ENCODE data around the gene SCUBE2. TPM values are rescaled to one million over a fixed set of nuclear protein-coding genes. Genes with fewer than 3 reads are reported as not detected.
"Not testable (repeated sequence)": the region's sequence is repeated elsewhere in the genome, so short reads cannot be mapped to it uniquely, and the experiment has no call there.

SCUBE2 gene
- total and polyA plus RNA-seq, 2 donors (not counting 1 experiment from before 2014, with no cell fraction given) = not detected

GRCh38 chr11:9014826-9015225, 76.6 kb downstream of the SCUBE2 start:
- intact Hi-C loops (cut with micrococcal nuclease) = loop anchor here (1.0 to 5.0 kb wide), 2 partner anchors 122 to 1307 kb away; no protein-coding TSS in a partner anchor
- no peak overlapping the region for H3K4me2 ChIP-seq (replicated peaks; ENCODE audit: low read depth, low read length, poor library complexity, severe bottlenecking)
- H2AFZ ChIP-seq (ENCODE audit: insufficient read depth, low read depth, low read length, poor library complexity, severe bottlenecking) = no peak overlapping the region
- no peak overlapping the region for H3K4me3 Mint-ChIP-seq
- H3K27ac ChIP-seq (ENCODE audit: low read length in 2 of 2) = no peak overlapping the region
- no peak overlapping the region for H3K4me3 ChIP-seq (ENCODE audit: control extremely low read depth in 1 of 5, extremely low read depth in 1 of 5, insufficient read depth in 1 of 5, low read depth in 2 of 5, low read length in 4 of 5)
- no peaks in the 10 kb centered on the region for H3K4me1 ChIP-seq (ENCODE audit: control insufficient read depth in 2 of 2, insufficient read depth in 2 of 2, low read length in 2 of 2)
- TF ChIP-seq, protein P1, sequence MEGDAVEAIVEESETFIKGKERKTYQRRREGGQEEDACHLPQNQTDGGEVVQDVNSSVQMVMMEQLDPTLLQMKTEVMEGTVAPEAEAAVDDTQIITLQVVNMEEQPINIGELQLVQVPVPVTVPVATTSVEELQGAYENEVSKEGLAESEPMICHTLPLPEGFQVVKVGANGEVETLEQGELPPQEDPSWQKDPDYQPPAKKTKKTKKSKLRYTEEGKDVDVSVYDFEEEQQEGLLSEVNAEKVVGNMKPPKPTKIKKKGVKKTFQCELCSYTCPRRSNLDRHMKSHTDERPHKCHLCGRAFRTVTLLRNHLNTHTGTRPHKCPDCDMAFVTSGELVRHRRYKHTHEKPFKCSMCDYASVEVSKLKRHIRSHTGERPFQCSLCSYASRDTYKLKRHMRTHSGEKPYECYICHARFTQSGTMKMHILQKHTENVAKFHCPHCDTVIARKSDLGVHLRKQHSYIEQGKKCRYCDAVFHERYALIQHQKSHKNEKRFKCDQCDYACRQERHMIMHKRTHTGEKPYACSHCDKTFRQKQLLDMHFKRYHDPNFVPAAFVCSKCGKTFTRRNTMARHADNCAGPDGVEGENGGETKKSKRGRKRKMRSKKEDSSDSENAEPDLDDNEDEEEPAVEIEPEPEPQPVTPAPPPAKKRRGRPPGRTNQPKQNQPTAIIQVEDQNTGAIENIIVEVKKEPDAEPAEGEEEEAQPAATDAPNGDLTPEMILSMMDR (IDR thresholded peaks at IDR 0.05) = no peak
- TF ChIP-seq EZH2 (IDR thresholded peaks at IDR 0.05; ENCODE audit: borderline replicate concordance, insufficient read depth, low read depth, low read length, poor library complexity, severe bottlenecking) = no peak
- no peak overlapping the region for H3K27ac Mint-ChIP-seq
- H4K20me1 ChIP-seq (ENCODE audit: control insufficient read depth, insufficient read depth, low read length, poor library complexity, severe bottlenecking) = no peaks in the 10 kb centered on the region
- POLR2A ChIA-PET = no interaction called here
- WGBS (ENCODE audit: insufficient coverage) = 91% methylated on average over 2 of the region's 3 CpGs
- DNase-seq (no peak), ATAC-seq (ENCODE audit: low read depth) (no peak)
- peaks cover 0 to 3% (median 2%) of the 10 kb centered on the region in 3 donors for H3K9me3 ChIP-seq (ENCODE audit: control extremely low read depth in 1 of 3, control insufficient read depth in 2 of 3, insufficient read depth in 1 of 3, low read length in 2 of 3)
- H3K79me2 ChIP-seq (ENCODE audit: control insufficient read depth, insufficient read depth, low read length) = no peaks in the 10 kb centered on the region
- CTCF ChIA-PET = interaction anchor here (0.6 to 6.0 kb wide), 8 partner anchors 9 to 495 kb away, joined by 3 to 88 read pairs (median 6); partner anchors contain the start of gene NRIP3
- H3K27me3 ChIP-seq (replicated peaks in 1 of 4; ENCODE audit: control extremely low read depth in 1 of 4, control insufficient read depth in 3 of 4, insufficient read depth in 4 of 4, low read length in 3 of 4) = peaks cover 0 to 6% (median 4%) of the 10 kb centered on the region in 4 experiments
- H3K9me3 Mint-ChIP-seq (ENCODE audit: insufficient read depth) = peaks cover 2% of the 10 kb centered on the region
- H3K27me3 Mint-ChIP-seq = peaks cover 24% of the 10 kb centered on the region
- H3K36me3 ChIP-seq (replicated peaks in 1 of 2; ENCODE audit: control extremely low read depth in 1 of 2, control insufficient read depth in 1 of 2, extremely low read depth in 1 of 2, insufficient read depth in 2 of 2, low read length in 1 of 2) = no peaks in the 10 kb centered on the region
- no peak overlapping the region for H3K9ac ChIP-seq (ENCODE audit: low read length)
- no peaks in the 10 kb centered on the region for H3K4me1 Mint-ChIP-seq

DNA sequence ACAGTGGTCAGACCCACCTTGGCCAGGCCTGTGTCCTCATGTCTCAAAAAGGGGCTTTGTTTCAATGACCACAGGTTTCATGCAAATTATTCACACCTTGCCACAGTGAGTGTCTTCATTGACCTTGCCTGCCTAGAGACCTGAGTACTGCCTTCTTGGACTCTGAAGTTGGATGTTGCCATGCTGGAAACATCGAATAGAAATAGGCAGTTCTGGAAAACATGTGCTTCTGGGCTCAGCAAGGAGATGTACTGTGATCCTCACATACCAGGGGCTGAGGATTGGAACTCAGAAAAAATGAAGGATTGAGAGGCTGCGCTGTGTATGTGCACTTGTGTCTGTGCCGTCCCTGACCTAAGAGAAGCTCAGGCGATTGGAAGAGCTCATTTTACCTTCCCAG, 78.0 kb downstream of the SCUBE2 start:
- Histone ChIP-seq H4K20me1 (ENCODE audit: control insufficient read depth, insufficient read depth, low read length, poor library complexity, severe bottlenecking) (no peaks in the 10 kb centered on the region), H3K4me2 (replicated peaks; ENCODE audit: low read depth, low read length, poor library complexity, severe bottlenecking) (no peak overlapping the region), H3K36me3 (replicated peaks in 1 of 2; ENCODE audit: control extremely low read depth in 1 of 2, control insufficient read depth in 1 of 2, extremely low read depth in 1 of 2, insufficient read depth in 2 of 2, low read length in 1 of 2) (no peaks in the 10 kb centered on the region), H3K9me3 (ENCODE audit: control extremely low read depth in 1 of 3, control insufficient read depth in 2 of 3, insufficient read depth in 1 of 3, low read length in 2 of 3) (peaks cover 0 to 3% (median 2%) of the 10 kb centered on the region in 3 donors), H3K9ac (ENCODE audit: low read length) (no peak overlapping the region), H3K79me2 (ENCODE audit: control insufficient read depth, insufficient read depth, low read length) (no peaks in the 10 kb centered on the region), H3K4me1 (ENCODE audit: control insufficient read depth in 2 of 2, insufficient read depth in 2 of 2, low read length in 2 of 2) (no peaks in the 10 kb centered on the region), H3K4me3 (ENCODE audit: control extremely low read depth in 1 of 5, extremely low read depth in 1 of 5, insufficient read depth in 1 of 5, low read depth in 2 of 5, low read length in 4 of 5) (no peak overlapping the region), H3K27ac (ENCODE audit: low read length in 2 of 2) (no peak overlapping the region), H3K27me3 (replicated peaks in 1 of 4; ENCODE audit: control extremely low read depth in 1 of 4, control insufficient read depth in 3 of 4, insufficient read depth in 4 of 4, low read length in 3 of 4) (peaks cover 0 to 6% (median 4%) of the 10 kb centered on the region in 4 experiments), H2AFZ (ENCODE audit: insufficient read depth, low read depth, low read length, poor library complexity, severe bottlenecking) (no peak overlapping the region)
- Mint-ChIP-seq H3K27ac (no peak overlapping the region), H3K9me3 (ENCODE audit: insufficient read depth) (peaks cover 2% of the 10 kb centered on the region), H3K4me1 (no peaks in the 10 kb centered on the region), H3K27me3 (peaks cover 24% of the 10 kb centered on the region), H3K4me3 (no peak overlapping the region)
- ChIA-PET CTCF (interaction anchor here (1.4 to 6.0 kb wide), 3 partner anchors 10 to 494 kb away, joined by 4 to 88 read pairs (median 43); no protein-coding TSS in a partner anchor), POLR2A (no interaction called here)
- no peak for ATAC-seq (ENCODE audit: low read depth)
- whole genome bisulfite sequencing (ENCODE audit: insufficient coverage) = 98% methylated on average over 4 of the region's 4 CpGs
- no peak for DNase-seq
- no peak for TF ChIP-seq EZH2 (IDR thresholded peaks at IDR 0.05; ENCODE audit: borderline replicate concordance, insufficient read depth, low read depth, low read length, poor library complexity, severe bottlenecking)
- TF ChIP-seq, protein P1 (IDR thresholded peaks at IDR 0.05) = no peak
- intact Hi-C loops (cut with micrococcal nuclease) = no loop called here

DNA sequence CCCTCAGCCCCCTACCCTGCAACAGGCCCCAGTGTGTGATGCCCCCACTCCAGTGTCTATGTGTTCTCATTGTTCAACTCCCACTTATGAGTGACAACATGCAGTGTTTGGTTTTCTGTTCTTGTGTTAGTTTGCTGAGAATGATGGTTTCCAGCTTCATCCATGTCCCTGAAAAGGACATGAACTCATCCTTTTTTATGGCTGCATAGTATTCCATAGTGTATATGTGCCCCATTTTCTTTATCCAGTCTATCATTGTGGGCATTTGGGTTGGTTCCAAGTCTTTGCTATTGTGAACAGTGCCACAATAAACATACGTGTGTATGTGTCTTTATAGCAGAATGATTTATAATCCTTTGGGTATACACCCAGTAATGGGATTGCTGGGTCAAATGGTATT, 81.9 kb downstream of the SCUBE2 start:
- H4K20me1 ChIP-seq (ENCODE audit: control insufficient read depth, insufficient read depth, low read length, poor library complexity, severe bottlenecking); intact Hi-C loops (cut with micrococcal nuclease); DNase-seq; ATAC-seq (ENCODE audit: low read depth); H3K27ac ChIP-seq (ENCODE audit: low read length in 2 of 2); H3K27ac Mint-ChIP-seq; H3K4me1 ChIP-seq (ENCODE audit: control insufficient read depth in 2 of 2, insufficient read depth in 2 of 2, low read length in 2 of 2); H3K9ac ChIP-seq (ENCODE audit: low read length); H3K9me3 ChIP-seq (ENCODE audit: control extremely low read depth in 1 of 3, control insufficient read depth in 2 of 3, insufficient read depth in 1 of 3, low read length in 2 of 3); H3K36me3 ChIP-seq (replicated peaks in 1 of 2; ENCODE audit: control extremely low read depth in 1 of 2, control insufficient read depth in 1 of 2, extremely low read depth in 1 of 2, insufficient read depth in 2 of 2, low read length in 1 of 2); CTCF ChIA-PET; POLR2A ChIA-PET; H3K4me2 ChIP-seq (replicated peaks; ENCODE audit: low read depth, low read length, poor library complexity, severe bottlenecking); H3K79me2 ChIP-seq (ENCODE audit: control insufficient read depth, insufficient read depth, low read length); H3K4me3 ChIP-seq (ENCODE audit: control extremely low read depth in 1 of 5, extremely low read depth in 1 of 5, insufficient read depth in 1 of 5, low read depth in 2 of 5, low read length in 4 of 5); H2AFZ ChIP-seq (ENCODE audit: insufficient read depth, low read depth, low read length, poor library complexity, severe bottlenecking); H3K9me3 Mint-ChIP-seq (ENCODE audit: insufficient read depth); H3K4me3 Mint-ChIP-seq; H3K4me1 Mint-ChIP-seq: not testable (repeated sequence)
- H3K27me3 Mint-ChIP-seq = peaks cover 34% of the 10 kb centered on the region
- H3K27me3 ChIP-seq (replicated peaks in 1 of 4; ENCODE audit: control extremely low read depth in 1 of 4, control insufficient read depth in 3 of 4, insufficient read depth in 4 of 4, low read length in 3 of 4) = peaks cover 0 to 24% (median 13%) of the 10 kb centered on the region in 4 experiments
- no CpG with 5 or more reads among the region's 1 CpG for whole genome bisulfite sequencing (ENCODE audit: insufficient coverage)
